ENCODE results near the gene MAP3K19. TPM values are rescaled to one million over a fixed set of nuclear protein-coding genes. Genes with fewer than 3 reads are reported as not detected.
"Not testable (repeated sequence)": the region's sequence is repeated elsewhere in the genome, so short reads cannot be mapped to it uniquely, and the experiment has no call there.

The MAP3K19 gene
- total RNA-seq, 1 donor from 2014 or later = not detected

- no peak for DNase-seq
Measured at GRCh38 chr2:135050684-135051083, 3.4 kb upstream of the MAP3K19 start.

- no peak for DNase-seq
Measured at GRCh38 chr2:135050132-135050531, 2.9 kb upstream of the MAP3K19 start.

- no peak for DNase-seq
Measured at GRCh38 chr2:135048122-135048521, 875 bp upstream of the MAP3K19 start.

GRCh38 chr2:135043345-135043744 is 3.9 kb downstream of the MAP3K19 start:
- DNase-seq = peak; percentile 15

- no peak for DNase-seq
Measured at GRCh38 chr2:135037831-135038230, 9.4 kb downstream of the MAP3K19 start.

- DNase-seq = not testable (repeated sequence)
Measured at GRCh38 chr2:135033216-135033615, 14.0 kb downstream of the MAP3K19 start.

GRCh38 chr2:135030826-135031225 is 16.4 kb downstream of the MAP3K19 start:
- peak; percentile 67 for DNase-seq

GRCh38 chr2:135029481-135030134 is 17.6 kb downstream of the MAP3K19 start:
- no peak for DNase-seq

- DNase-seq = no peak
Measured at GRCh38 chr2:135023886-135024485, 23.3 kb downstream of the MAP3K19 start.

GRCh38 chr2:135022952-135023880 is 24.0 kb downstream of the MAP3K19 start:
- no peak for DNase-seq

GRCh38 chr2:135021618-135022017 is 25.6 kb downstream of the MAP3K19 start:
- DNase-seq = no peak

- DNase-seq = no peak
Measured at GRCh38 chr2:135011633-135012032, 35.6 kb downstream of the MAP3K19 start.

- no peak for DNase-seq
Measured at GRCh38 chr2:135010200-135010942, 36.9 kb downstream of the MAP3K19 start.

GRCh38 chr2:135009339-135009738 is 37.9 kb downstream of the MAP3K19 start:
- DNase-seq = no peak

GRCh38 chr2:135005753-135006152 is 41.5 kb downstream of the MAP3K19 start:
- DNase-seq = no peak

- peak; percentile 81 for DNase-seq
Measured at GRCh38 chr2:135004005-135004746, 43.1 kb downstream of the MAP3K19 start.

GRCh38 chr2:135002836-135003235 is 44.4 kb downstream of the MAP3K19 start:
- no peak for DNase-seq

- DNase-seq = no peak
Measured at GRCh38 chr2:134999521-134999920, 47.7 kb downstream of the MAP3K19 start.

GRCh38 chr2:134988994-134989605 is 58.1 kb downstream of the MAP3K19 start:
- DNase-seq = peak; percentile 52

- no peak for DNase-seq
Measured at GRCh38 chr2:134985061-134985460, 62.2 kb downstream of the MAP3K19 start.

GRCh38 chr2:134982603-134983002 is 64.6 kb downstream of the MAP3K19 start:
- no peak for DNase-seq

- no peak for DNase-seq
Measured at GRCh38 chr2:134980639-134981038, 66.6 kb downstream of the MAP3K19 start.

Data from dermis blood vessel endothelial cell (primary cell).